Measurements from ENCODE around the gene IMPG1.
A peak's percentile ranks its signal among the peaks of the same experiment; 100 is the strongest.

Gene IMPG1

GRCh38 chr6:75963569-75963968 lies 108.9 kb downstream of the IMPG1 start:
- no peak overlapping the region for H2AFZ ChIP-seq (ENCODE audit: low read length)
- H2AK5ac ChIP-seq (ENCODE audit: low read depth, low read length) = no peak overlapping the region
- H3K18ac ChIP-seq (ENCODE audit: low read length) = no peak overlapping the region
- no peak overlapping the region for H3K9ac ChIP-seq (ENCODE audit: low read depth, low read length, poor library complexity)
- H3K4me1 ChIP-seq (ENCODE audit: control insufficient read depth in 2 of 2, insufficient read depth in 1 of 2, low read depth in 1 of 2, low read length in 2 of 2) = peaks cover 5 to 6% of the 10 kb centered on the region in 2 donors
- H3K4ac ChIP-seq (ENCODE audit: low read length) = no peak overlapping the region
- H4K91ac ChIP-seq (ENCODE audit: low read depth, low read length, poor library complexity) = no peak overlapping the region
- H3K27me3 ChIP-seq (ENCODE audit: control insufficient read depth in 3 of 3, insufficient read depth in 3 of 3, low read depth in 1 of 3, low read length in 3 of 3) = no peaks in the 10 kb centered on the region
- no peak overlapping the region for H2BK12ac ChIP-seq (ENCODE audit: low read length)
- no peak overlapping the region for H3K4me2 ChIP-seq (ENCODE audit: insufficient read depth, low read length, poor library complexity, severe bottlenecking)
- H2BK15ac ChIP-seq (ENCODE audit: low read length) = no peak overlapping the region
- no peak overlapping the region for H3K4me3 ChIP-seq (ENCODE audit: low read length in 2 of 2)
- WGBS, 2 donors (ENCODE audit: extremely low coverage in 2 of 2, insufficient read length in 2 of 2, insufficient replicate concordance in 1 of 2) = no CpG with 5 or more reads among the region's 1 CpG
- no peaks in the 10 kb centered on the region for H3K36me3 ChIP-seq (replicated peaks in 1 of 2; ENCODE audit: control insufficient read depth in 2 of 2, insufficient read depth in 2 of 2, low read length in 2 of 2)
- H3K23ac ChIP-seq (ENCODE audit: low read depth, low read length, poor library complexity) = no peak overlapping the region
- no peak for DNase-seq (ENCODE audit: low spot score)
- no peak overlapping the region for H3K14ac ChIP-seq (ENCODE audit: low read length)
- no peak overlapping the region for H4K8ac ChIP-seq (ENCODE audit: low read depth, low read length)
- no peaks in the 10 kb centered on the region for H3K79me1 ChIP-seq (ENCODE audit: low read depth, low read length)
- H3K27ac ChIP-seq (replicated peaks; ENCODE audit: low read length) = peak overlapping the region; percentile 55
- H3K9me3 ChIP-seq (replicated peaks in 1 of 2; ENCODE audit: control insufficient read depth in 2 of 2, insufficient read depth in 1 of 2, low read depth in 1 of 2, low read length in 2 of 2) = no peaks in the 10 kb centered on the region
- no peak overlapping the region for H2BK5ac ChIP-seq (ENCODE audit: low read length)
- no peak overlapping the region for H2BK120ac ChIP-seq (ENCODE audit: low read depth, low read length)

GRCh38 chr6:75952128-75952527 lies 120.3 kb downstream of the IMPG1 start:
- Histone ChIP-seq H3K4me3 (ENCODE audit: low read length in 2 of 2) (no peak overlapping the region), H3K14ac (ENCODE audit: low read length) (no peak overlapping the region)
- no CpG with 5 or more reads among the region's 3 CpGs for WGBS, 2 donors (ENCODE audit: extremely low coverage in 2 of 2, insufficient read length in 2 of 2, insufficient replicate concordance in 1 of 2)

GRCh38 chr6:75947935-75948334 lies 124.5 kb downstream of the IMPG1 start:
- no peaks in the 10 kb centered on the region for H3K79me1 ChIP-seq (ENCODE audit: low read depth, low read length)
- H3K27ac ChIP-seq (replicated peaks; ENCODE audit: low read length) = no peak overlapping the region
- H3K14ac ChIP-seq (ENCODE audit: low read length) = no peak overlapping the region
- H2BK12ac ChIP-seq (ENCODE audit: low read length) = no peak overlapping the region
- H4K91ac ChIP-seq (ENCODE audit: low read depth, low read length, poor library complexity) = no peak overlapping the region
- no peak overlapping the region for H3K4me2 ChIP-seq (ENCODE audit: insufficient read depth, low read length, poor library complexity, severe bottlenecking)
- no peak overlapping the region for H2BK15ac ChIP-seq (ENCODE audit: low read length)
- no peak for DNase-seq (ENCODE audit: low spot score)
- no peak overlapping the region for H3K9ac ChIP-seq (ENCODE audit: low read depth, low read length, poor library complexity)
- peaks cover 0 to 7% of the 10 kb centered on the region in 2 donors for H3K4me1 ChIP-seq (ENCODE audit: control insufficient read depth in 2 of 2, insufficient read depth in 1 of 2, low read depth in 1 of 2, low read length in 2 of 2)
- H3K27me3 ChIP-seq (ENCODE audit: control insufficient read depth in 3 of 3, insufficient read depth in 3 of 3, low read depth in 1 of 3, low read length in 3 of 3) = peaks cover 0 to 8% (median 0%) of the 10 kb centered on the region in 3 experiments
- H3K4me3 ChIP-seq (ENCODE audit: low read length in 2 of 2) = no peak overlapping the region
- no peak overlapping the region for H3K23ac ChIP-seq (ENCODE audit: low read depth, low read length, poor library complexity)
- no peaks in the 10 kb centered on the region for H3K9me3 ChIP-seq (replicated peaks in 1 of 2; ENCODE audit: control insufficient read depth in 2 of 2, insufficient read depth in 1 of 2, low read depth in 1 of 2, low read length in 2 of 2)
- no peak overlapping the region for H3K4ac ChIP-seq (ENCODE audit: low read length)
- no peaks in the 10 kb centered on the region for H3K36me3 ChIP-seq (replicated peaks in 1 of 2; ENCODE audit: control insufficient read depth in 2 of 2, insufficient read depth in 2 of 2, low read length in 2 of 2)
- H4K8ac ChIP-seq (ENCODE audit: low read depth, low read length) = no peak overlapping the region
- no peak overlapping the region for H2AFZ ChIP-seq (ENCODE audit: low read length)
- no peak overlapping the region for H2AK5ac ChIP-seq (ENCODE audit: low read depth, low read length)
- no CpG with 5 or more reads among the region's 5 CpGs for WGBS, 2 donors (ENCODE audit: extremely low coverage in 2 of 2, insufficient read length in 2 of 2, insufficient replicate concordance in 1 of 2)
- H2BK5ac ChIP-seq (ENCODE audit: low read length) = no peak overlapping the region
- no peak overlapping the region for H2BK120ac ChIP-seq (ENCODE audit: low read depth, low read length)
- no peak overlapping the region for H3K18ac ChIP-seq (ENCODE audit: low read length)

More at GRCh38 chr6:75952128-75952527, 120.3 kb downstream of the IMPG1 start:
- H2AFZ ChIP-seq (ENCODE audit: low read length) = no peak overlapping the region
- no peaks in the 10 kb centered on the region for H3K79me1 ChIP-seq (ENCODE audit: low read depth, low read length)
- no peaks in the 10 kb centered on the region for H3K36me3 ChIP-seq (replicated peaks in 1 of 2; ENCODE audit: control insufficient read depth in 2 of 2, insufficient read depth in 2 of 2, low read length in 2 of 2)
- H2AK5ac ChIP-seq (ENCODE audit: low read depth, low read length) = no peak overlapping the region
- H3K4ac ChIP-seq (ENCODE audit: low read length) = no peak overlapping the region
- H3K9ac ChIP-seq (ENCODE audit: low read depth, low read length, poor library complexity) = no peak overlapping the region
- H3K18ac ChIP-seq (ENCODE audit: low read length) = no peak overlapping the region
- no peak for DNase-seq (ENCODE audit: low spot score)
- H3K4me1 ChIP-seq (ENCODE audit: control insufficient read depth in 2 of 2, insufficient read depth in 1 of 2, low read depth in 1 of 2, low read length in 2 of 2) = no peaks in the 10 kb centered on the region
- no peaks in the 10 kb centered on the region for H3K9me3 ChIP-seq (replicated peaks in 1 of 2; ENCODE audit: control insufficient read depth in 2 of 2, insufficient read depth in 1 of 2, low read depth in 1 of 2, low read length in 2 of 2)
- no peak overlapping the region for H4K91ac ChIP-seq (ENCODE audit: low read depth, low read length, poor library complexity)
- H2BK5ac ChIP-seq (ENCODE audit: low read length) = no peak overlapping the region
- H3K23ac ChIP-seq (ENCODE audit: low read depth, low read length, poor library complexity) = no peak overlapping the region
- no peak overlapping the region for H3K4me2 ChIP-seq (ENCODE audit: insufficient read depth, low read length, poor library complexity, severe bottlenecking)
- no peak overlapping the region for H2BK15ac ChIP-seq (ENCODE audit: low read length)
- no peak overlapping the region for H4K8ac ChIP-seq (ENCODE audit: low read depth, low read length)
- H2BK120ac ChIP-seq (ENCODE audit: low read depth, low read length) = no peak overlapping the region
- no peak overlapping the region for H3K27ac ChIP-seq (replicated peaks; ENCODE audit: low read length)
- peaks cover 0 to 3% (median 0%) of the 10 kb centered on the region in 3 experiments for H3K27me3 ChIP-seq (ENCODE audit: control insufficient read depth in 3 of 3, insufficient read depth in 3 of 3, low read depth in 1 of 3, low read length in 3 of 3)
- H2BK12ac ChIP-seq (ENCODE audit: low read length) = no peak overlapping the region

- Histone ChIP-seq H2BK120ac (ENCODE audit: low read depth, low read length) (no peak overlapping the region), H3K36me3 (replicated peaks in 1 of 2; ENCODE audit: control insufficient read depth in 2 of 2, insufficient read depth in 2 of 2, low read length in 2 of 2) (no peaks in the 10 kb centered on the region), H2BK5ac (ENCODE audit: low read length) (no peak overlapping the region), H4K8ac (ENCODE audit: low read depth, low read length) (no peak overlapping the region), H3K4me2 (ENCODE audit: insufficient read depth, low read length, poor library complexity, severe bottlenecking) (no peak overlapping the region), H3K18ac (ENCODE audit: low read length) (no peak overlapping the region), H2BK12ac (ENCODE audit: low read length) (no peak overlapping the region), H3K79me1 (ENCODE audit: low read depth, low read length) (no peaks in the 10 kb centered on the region), H3K9ac (ENCODE audit: low read depth, low read length, poor library complexity) (no peak overlapping the region), H3K23ac (ENCODE audit: low read depth, low read length, poor library complexity) (no peak overlapping the region), H3K27ac (replicated peaks; ENCODE audit: low read length) (peak overlapping the region; percentile 3), H3K9me3 (replicated peaks in 1 of 2; ENCODE audit: control insufficient read depth in 2 of 2, insufficient read depth in 1 of 2, low read depth in 1 of 2, low read length in 2 of 2) (no peaks in the 10 kb centered on the region), H2AFZ (ENCODE audit: low read length) (no peak overlapping the region), H3K4ac (ENCODE audit: low read length) (no peak overlapping the region), H3K14ac (ENCODE audit: low read length) (no peak overlapping the region), H2BK15ac (ENCODE audit: low read length) (no peak overlapping the region), H2AK5ac (ENCODE audit: low read depth, low read length) (no peak overlapping the region), H3K4me1 (ENCODE audit: control insufficient read depth in 2 of 2, insufficient read depth in 1 of 2, low read depth in 1 of 2, low read length in 2 of 2) (peaks cover 0 to 7% of the 10 kb centered on the region in 2 donors), H4K91ac (ENCODE audit: low read depth, low read length, poor library complexity) (no peak overlapping the region), H3K4me3 (ENCODE audit: low read length in 2 of 2) (no peak overlapping the region), H3K27me3 (ENCODE audit: control insufficient read depth in 3 of 3, insufficient read depth in 3 of 3, low read depth in 1 of 3, low read length in 3 of 3) (peaks cover 0 to 11% (median 0%) of the 10 kb centered on the region in 3 experiments)
- DNase-seq (ENCODE audit: low spot score) = no peak
- no CpG with 5 or more reads among the region's 4 CpGs for WGBS, 2 donors (ENCODE audit: extremely low coverage in 2 of 2, insufficient read length in 2 of 2, insufficient replicate concordance in 1 of 2)
Measured at GRCh38 chr6:75946146-75946831, 126.2 kb downstream of the IMPG1 start.
